ENCODE measurements around the gene TRIM7. TPM values are rescaled to one million over a fixed set of nuclear protein-coding genes. Genes with fewer than 3 reads are reported as not detected.

TRIM7 gene
- total RNA-seq, 1 donor from 2014 or later = 20.8 TPM

DNA sequence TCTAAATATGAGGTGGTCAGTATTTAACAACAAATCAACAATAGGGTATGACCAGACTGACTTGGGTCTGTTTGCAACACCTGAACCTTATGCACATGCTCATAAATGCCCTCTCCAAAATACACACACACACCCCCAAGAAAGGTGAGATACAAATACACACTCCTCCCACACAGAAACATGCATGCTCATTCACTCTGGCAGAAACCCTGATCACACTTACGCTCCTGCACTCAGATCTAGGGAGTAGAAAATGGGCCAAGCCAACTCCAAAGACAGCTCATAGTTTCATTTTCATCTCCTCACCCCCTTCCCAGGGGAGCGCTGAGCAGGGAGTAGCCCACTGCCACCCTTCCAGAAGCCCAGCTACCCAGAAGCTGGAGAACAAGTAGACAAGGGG is 11.3 kb downstream of the TRIM7 start:
- FAIRE-seq (no peak), DNase-seq (ENCODE audit: low read depth) (no peak)
- no peak for TF ChIP-seq CTCF (IDR thresholded peaks at IDR 0.05; ENCODE audit: insufficient read depth, low read length, severe bottlenecking)
- Histone ChIP-seq H3K4me3 (ENCODE audit: low read depth, low read length) (no peak overlapping the region), H3K27me3 (ENCODE audit: control insufficient read depth, insufficient read depth, low read length) (no peaks in the 10 kb centered on the region), H3K36me3 (ENCODE audit: control insufficient read depth, insufficient read depth, low read length) (peaks cover 13% of the 10 kb centered on the region)

GRCh38 chr5:181192337-181193046 is 12.5 kb downstream of the TRIM7 start:
- peaks cover 10% of the 10 kb centered on the region for H3K36me3 ChIP-seq (ENCODE audit: control insufficient read depth, insufficient read depth, low read length)
- DNase-seq (ENCODE audit: low read depth) (peak; percentile 49), FAIRE-seq (no peak)
- H3K4me3 ChIP-seq (ENCODE audit: low read depth, low read length) = peak overlapping the region; percentile 81
- no peak for TF ChIP-seq CTCF (IDR thresholded peaks at IDR 0.05; ENCODE audit: insufficient read depth, low read length, severe bottlenecking)
- no peaks in the 10 kb centered on the region for H3K27me3 ChIP-seq (ENCODE audit: control insufficient read depth, insufficient read depth, low read length)

GRCh38 chr5:181191526-181192336 is 13.3 kb downstream of the TRIM7 start:
- Histone ChIP-seq H3K27me3 (ENCODE audit: control insufficient read depth, insufficient read depth, low read length) (no peaks in the 10 kb centered on the region), H3K4me3 (ENCODE audit: low read depth, low read length) (peak overlapping the region; percentile 81), H3K36me3 (ENCODE audit: control insufficient read depth, insufficient read depth, low read length) (peaks cover 7% of the 10 kb centered on the region)
- no peak for TF ChIP-seq CTCF (IDR thresholded peaks at IDR 0.05; ENCODE audit: insufficient read depth, low read length, severe bottlenecking)
- FAIRE-seq = no peak
- DNase-seq (ENCODE audit: low read depth) = peak; percentile 84

DNA sequence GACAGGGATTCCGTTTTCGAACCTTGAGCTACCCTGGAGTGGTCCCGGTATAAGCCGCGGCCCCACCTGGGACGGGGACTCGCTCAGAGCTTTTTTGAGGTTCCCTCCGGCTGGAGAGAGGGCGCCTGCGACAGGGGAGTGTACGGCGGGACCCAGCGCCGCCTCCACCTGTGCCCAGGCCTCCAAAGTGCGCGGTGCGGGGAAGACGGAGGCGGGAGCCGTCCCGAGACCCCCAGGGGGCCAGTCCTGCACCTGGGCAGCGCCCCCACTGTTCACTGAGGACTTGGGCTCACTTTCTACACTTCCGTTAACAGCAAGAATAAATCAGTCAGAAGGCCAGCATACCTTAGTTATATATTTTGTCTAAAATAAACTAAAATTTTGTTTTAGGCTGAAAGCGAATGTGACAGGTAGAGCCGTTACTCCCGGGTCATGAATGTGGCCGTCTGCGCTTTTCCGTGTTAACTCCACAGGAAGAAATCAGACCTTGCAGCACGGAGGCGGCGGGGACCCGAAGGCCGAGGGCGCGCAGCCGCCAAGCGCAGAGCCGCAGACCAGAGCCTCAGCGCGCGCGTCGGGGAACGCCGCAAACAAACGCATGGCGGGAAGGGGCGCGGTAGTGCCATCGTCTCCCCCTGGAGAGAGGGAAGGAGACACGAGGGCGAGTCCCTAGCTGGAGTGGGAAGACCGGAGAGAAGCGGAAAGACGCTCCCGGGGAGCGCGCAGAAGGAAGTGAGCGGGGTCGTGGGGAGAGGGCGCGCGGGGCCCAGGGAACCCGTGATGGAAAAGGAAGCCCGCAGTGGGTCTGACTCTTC is 14.1 kb downstream of the TRIM7 start:
- FAIRE-seq (no peak), DNase-seq (ENCODE audit: low read depth) (no peak)
- no peaks in the 10 kb centered on the region for H3K27me3 ChIP-seq (ENCODE audit: control insufficient read depth, insufficient read depth, low read length)
- H3K4me3 ChIP-seq (ENCODE audit: low read depth, low read length) = peak overlapping the region; percentile 81
- H3K36me3 ChIP-seq (ENCODE audit: control insufficient read depth, insufficient read depth, low read length) = peaks cover 7% of the 10 kb centered on the region
- TF ChIP-seq CTCF (IDR thresholded peaks at IDR 0.05; ENCODE audit: insufficient read depth, low read length, severe bottlenecking) = no peak

DNA sequence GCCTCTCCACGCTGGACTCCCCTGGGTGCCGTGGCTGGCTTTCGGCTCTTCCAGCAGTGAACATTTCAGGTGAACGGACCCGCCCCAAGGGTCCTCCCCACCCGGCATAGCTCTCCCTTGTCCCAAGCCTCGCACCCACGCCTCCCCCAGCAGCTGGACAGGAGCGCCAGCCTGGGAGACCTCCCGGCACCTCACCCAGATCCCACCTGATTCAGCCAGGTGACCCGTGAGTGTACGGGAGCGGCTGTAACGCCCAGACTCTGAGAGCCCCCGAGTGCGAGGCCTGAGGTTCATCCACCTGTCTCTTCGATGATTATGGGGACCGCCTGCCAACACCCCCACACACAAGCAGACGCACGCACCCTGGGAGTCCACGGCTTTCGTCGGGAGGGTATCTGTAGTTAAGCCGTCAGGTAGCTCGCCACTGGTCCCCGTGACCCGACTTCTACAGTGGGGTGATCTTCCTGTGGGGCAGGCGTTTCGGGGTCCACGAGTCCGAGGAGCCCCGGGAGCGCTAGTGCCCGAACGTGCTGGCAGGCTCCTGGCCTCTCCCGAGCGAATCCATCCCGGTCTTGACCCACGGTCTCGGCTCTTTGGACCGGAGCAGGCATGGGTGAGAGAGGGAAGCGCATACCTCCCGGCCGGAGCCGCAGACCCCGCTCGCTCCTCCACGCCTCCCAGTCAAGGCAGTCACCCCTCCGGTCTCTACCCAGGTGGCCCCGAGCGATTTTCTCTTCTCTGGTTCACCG is 14.9 kb downstream of the TRIM7 start:
- no peak for FAIRE-seq

More for the DNA sequence above, 14.9 kb downstream of the TRIM7 start:
- no peak for TF ChIP-seq CTCF (IDR thresholded peaks at IDR 0.05; ENCODE audit: insufficient read depth, low read length, severe bottlenecking)
- Histone ChIP-seq H3K4me3 (ENCODE audit: low read depth, low read length) (peak overlapping the region; percentile 81), H3K36me3 (ENCODE audit: control insufficient read depth, insufficient read depth, low read length) (peaks cover 3% of the 10 kb centered on the region), H3K27me3 (ENCODE audit: control insufficient read depth, insufficient read depth, low read length) (no peaks in the 10 kb centered on the region)
- DNase-seq (ENCODE audit: low read depth) = no peak

Measured in bronchial epithelial cell (primary cell).